ENCODE data around the gene SLC6A4.
"Not testable (repeated sequence)": the region's sequence is repeated elsewhere in the genome, so short reads cannot be mapped to it uniquely, and the experiment has no call there.

The SLC6A4 gene

DNA sequence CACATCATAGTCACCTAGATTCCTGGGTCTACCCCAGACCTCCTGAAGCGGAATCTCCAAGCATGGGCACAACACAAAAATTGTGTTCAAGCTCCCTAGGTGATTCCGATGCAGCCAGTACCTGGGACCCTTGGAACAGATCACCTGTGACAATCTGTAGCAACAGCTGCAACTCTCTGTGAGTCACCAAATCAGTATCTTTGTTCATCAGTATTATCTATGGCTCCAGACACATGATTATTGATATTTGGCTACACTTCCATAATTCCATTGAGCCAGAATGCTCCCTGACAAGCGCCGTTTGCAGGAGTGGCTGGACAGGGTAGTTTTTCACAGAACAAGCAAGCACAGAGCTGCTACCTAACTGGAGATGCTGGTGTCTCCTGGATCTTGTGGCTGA is 16.2 kb downstream of the SLC6A4 start:
- Mint-ChIP-seq H3K27me3 (no peaks in the 10 kb centered on the region), H3K4me3 (no peak overlapping the region), H3K9me3 (no peaks in the 10 kb centered on the region), H3K36me3 (ENCODE audit: low read depth) (no peaks in the 10 kb centered on the region), H3K4me1 (ENCODE audit: low read depth) (no peaks in the 10 kb centered on the region), H3K27ac (no peak overlapping the region)
- no peak for DNase-seq

DNA sequence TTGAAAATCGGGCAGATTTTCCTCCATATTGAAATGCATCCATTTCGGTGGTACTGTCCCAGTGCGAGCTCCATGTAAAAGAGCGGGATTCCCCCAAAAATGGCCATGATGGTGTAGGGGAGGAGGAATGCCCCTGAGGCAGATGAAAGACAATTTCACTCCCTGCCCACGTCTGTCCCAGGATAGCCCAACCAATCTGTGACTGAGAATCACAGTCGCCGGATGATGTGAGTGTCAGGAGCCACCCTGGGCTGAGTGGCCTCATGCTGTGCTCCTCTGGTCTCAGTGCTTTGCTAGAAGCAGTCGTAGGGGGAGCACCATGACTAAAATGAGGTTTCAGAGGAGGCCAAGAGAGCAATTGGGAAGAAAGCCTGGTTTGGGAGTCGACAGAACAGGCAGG is 16.7 kb downstream of the SLC6A4 start:
- Mint-ChIP-seq H3K36me3 (ENCODE audit: low read depth) (no peaks in the 10 kb centered on the region), H3K27ac (no peak overlapping the region), H3K27me3 (no peaks in the 10 kb centered on the region), H3K4me3 (no peak overlapping the region), H3K9me3 (no peaks in the 10 kb centered on the region), H3K4me1 (ENCODE audit: low read depth) (no peaks in the 10 kb centered on the region)
- no peak for DNase-seq

DNA sequence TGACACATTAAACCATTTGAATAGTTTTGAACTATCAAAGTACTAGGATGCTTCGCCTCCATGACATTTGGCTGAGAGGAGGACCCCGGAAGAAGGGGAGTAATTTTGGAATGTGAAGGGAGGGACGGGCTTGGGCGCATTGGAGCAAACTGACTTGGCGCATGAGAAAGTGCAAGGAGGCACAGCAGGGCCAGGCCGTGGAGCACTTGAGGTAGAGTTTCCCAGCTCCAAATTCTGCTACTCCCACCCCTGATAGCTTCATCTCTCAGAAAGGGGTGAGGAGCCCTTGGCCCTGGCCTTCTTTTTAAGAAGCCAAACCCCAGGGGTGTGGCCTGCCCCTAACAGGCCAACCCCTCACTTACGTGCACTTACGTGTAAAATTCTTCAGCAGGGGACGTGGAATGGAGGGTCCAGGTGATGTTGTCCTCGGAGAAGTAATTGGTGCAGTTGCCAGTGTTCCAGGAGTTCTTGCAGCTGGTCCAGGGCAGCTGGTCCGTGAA is 17.7 kb downstream of the SLC6A4 start:
- Mint-ChIP-seq H3K27ac (no peak overlapping the region), H3K9me3 (no peaks in the 10 kb centered on the region), H3K27me3 (no peaks in the 10 kb centered on the region), H3K4me1 (ENCODE audit: low read depth) (no peaks in the 10 kb centered on the region), H3K36me3 (ENCODE audit: low read depth) (no peaks in the 10 kb centered on the region), H3K4me3 (no peak overlapping the region)
- no peak for DNase-seq

GRCh38 chr17:30217054-30217453 is 18.4 kb downstream of the SLC6A4 start:
- no peaks in the 10 kb centered on the region for H3K4me1 Mint-ChIP-seq (ENCODE audit: low read depth)
- no peak for DNase-seq
- H3K27ac Mint-ChIP-seq, result no peak overlapping the region
- no peaks in the 10 kb centered on the region for H3K9me3 Mint-ChIP-seq
- H3K36me3 Mint-ChIP-seq (ENCODE audit: low read depth), result no peaks in the 10 kb centered on the region
- H3K27me3 Mint-ChIP-seq, result no peaks in the 10 kb centered on the region
- no peak overlapping the region for H3K4me3 Mint-ChIP-seq

DNA sequence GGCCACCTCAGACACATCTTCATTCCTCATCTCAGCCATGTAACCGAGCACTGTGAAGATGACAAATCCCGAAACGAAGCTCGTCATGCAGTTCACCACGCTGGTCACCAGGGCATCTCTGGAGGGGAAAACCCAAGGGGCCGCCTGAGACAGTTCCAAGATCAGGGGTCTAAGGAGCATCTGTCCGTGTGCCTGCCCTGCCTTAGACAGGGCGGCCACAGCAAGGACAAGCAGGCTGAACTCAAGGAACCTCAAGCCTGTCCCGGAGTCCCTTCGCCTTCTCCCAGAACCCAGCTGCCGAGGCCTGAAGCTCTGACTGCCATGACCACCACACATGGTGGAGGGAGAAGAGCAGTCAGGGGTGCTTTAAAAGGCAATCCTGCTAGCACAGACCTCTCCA is 22.7 kb downstream of the SLC6A4 start:
- H3K36me3 Mint-ChIP-seq (ENCODE audit: low read depth), result no peaks in the 10 kb centered on the region
- H3K27ac Mint-ChIP-seq, result no peak overlapping the region
- H3K9me3 Mint-ChIP-seq, result no peaks in the 10 kb centered on the region
- H3K27me3 Mint-ChIP-seq, result peaks cover 10% of the 10 kb centered on the region
- H3K4me1 Mint-ChIP-seq (ENCODE audit: low read depth), result peaks cover 3% of the 10 kb centered on the region
- DNase-seq, result no peak
- H3K4me3 Mint-ChIP-seq, result no peak overlapping the region

DNA sequence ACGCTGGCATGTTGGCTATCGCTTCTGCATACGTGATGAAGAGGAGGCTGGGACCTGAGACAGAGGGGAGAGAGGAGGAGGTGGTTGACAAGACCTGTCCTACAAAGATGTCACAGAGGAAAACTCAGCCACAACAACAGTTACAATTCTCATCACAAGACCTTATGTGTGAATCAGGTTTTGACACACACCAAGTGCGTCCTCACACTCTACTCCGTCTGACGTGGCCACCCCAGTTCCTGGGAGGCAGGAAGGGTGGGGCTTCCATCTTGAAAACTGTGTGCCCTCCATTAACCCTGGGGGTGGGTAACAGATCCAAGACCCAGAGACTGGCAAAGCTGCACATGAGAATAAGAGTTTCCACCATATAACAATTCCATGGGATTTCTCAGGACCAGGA is 24.1 kb downstream of the SLC6A4 start:
- Mint-ChIP-seq H3K4me1 (ENCODE audit: low read depth) (peaks cover 3% of the 10 kb centered on the region), H3K27ac (no peak overlapping the region), H3K27me3 (peaks cover 15% of the 10 kb centered on the region), H3K9me3 (no peaks in the 10 kb centered on the region), H3K4me3 (no peak overlapping the region), H3K36me3 (ENCODE audit: low read depth) (no peaks in the 10 kb centered on the region)
- no peak for DNase-seq

DNA sequence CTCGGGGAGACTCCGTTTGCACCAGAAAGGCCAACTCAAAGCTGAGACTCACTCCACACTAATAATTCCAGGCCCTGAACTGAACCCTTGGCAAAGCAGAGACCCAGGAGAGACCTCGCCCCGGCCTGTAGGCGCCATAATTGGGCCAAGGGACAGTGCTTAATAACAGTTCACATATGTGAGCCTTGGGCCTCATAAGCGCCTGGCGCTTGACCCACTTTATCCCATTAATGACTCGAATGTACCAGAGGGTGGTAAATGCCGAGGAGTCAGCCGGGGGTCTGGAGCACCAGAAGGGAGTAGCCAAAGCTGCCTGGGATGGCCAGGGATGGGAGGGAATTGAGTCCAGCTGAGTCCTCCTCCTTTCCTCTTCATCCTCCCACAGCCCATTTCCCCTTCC is 24.6 kb downstream of the SLC6A4 start:
- peaks cover 18% of the 10 kb centered on the region for H3K27me3 Mint-ChIP-seq
- H3K4me1 Mint-ChIP-seq (ENCODE audit: low read depth), result peaks cover 3% of the 10 kb centered on the region
- no peak overlapping the region for H3K4me3 Mint-ChIP-seq
- H3K9me3 Mint-ChIP-seq, result no peaks in the 10 kb centered on the region
- H3K36me3 Mint-ChIP-seq (ENCODE audit: low read depth), result no peaks in the 10 kb centered on the region
- H3K27ac Mint-ChIP-seq, result no peak overlapping the region
- no peak for DNase-seq

- peaks cover 18% of the 10 kb centered on the region for H3K27me3 Mint-ChIP-seq
- peaks cover 3% of the 10 kb centered on the region for H3K4me1 Mint-ChIP-seq (ENCODE audit: low read depth)
- no peaks in the 10 kb centered on the region for H3K9me3 Mint-ChIP-seq
- DNase-seq, result no peak
- no peak overlapping the region for H3K27ac Mint-ChIP-seq
- no peak overlapping the region for H3K4me3 Mint-ChIP-seq
- H3K36me3 Mint-ChIP-seq (ENCODE audit: low read depth), result no peaks in the 10 kb centered on the region
Observed at GRCh38 chr17:30210366-30210765, 25.1 kb downstream of the SLC6A4 start.

GRCh38 chr17:30209930-30210329 is 25.6 kb downstream of the SLC6A4 start:
- no peak overlapping the region for H3K27ac Mint-ChIP-seq
- DNase-seq, result no peak
- H3K9me3 Mint-ChIP-seq, result no peaks in the 10 kb centered on the region
- no peak overlapping the region for H3K4me3 Mint-ChIP-seq
- no peaks in the 10 kb centered on the region for H3K36me3 Mint-ChIP-seq (ENCODE audit: low read depth)
- H3K27me3 Mint-ChIP-seq, result peaks cover 18% of the 10 kb centered on the region
- peaks cover 3% of the 10 kb centered on the region for H3K4me1 Mint-ChIP-seq (ENCODE audit: low read depth)

DNA sequence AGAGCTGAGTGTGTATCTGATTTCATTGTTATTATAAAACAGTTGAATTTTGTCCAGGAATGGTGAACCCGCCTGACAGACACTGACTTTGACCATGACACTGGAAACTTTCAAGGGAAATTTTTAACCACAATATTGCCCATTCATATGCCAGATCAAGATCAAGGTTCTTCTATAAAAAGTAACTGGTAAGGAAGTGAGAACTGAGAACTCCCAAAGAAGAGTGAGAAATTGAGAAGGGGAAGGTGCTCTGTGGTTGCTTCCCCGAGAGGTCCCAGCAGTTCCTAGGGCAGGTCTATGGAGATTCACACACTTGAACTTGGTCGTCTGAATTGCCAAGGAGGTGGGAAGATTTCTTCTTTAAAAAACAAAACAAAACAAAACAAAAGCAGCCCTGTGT is 27.3 kb downstream of the SLC6A4 start:
- peaks cover 31% of the 10 kb centered on the region for H3K27me3 Mint-ChIP-seq
- H3K9me3 Mint-ChIP-seq, result no peaks in the 10 kb centered on the region
- no peak overlapping the region for H3K27ac Mint-ChIP-seq
- H3K4me3 Mint-ChIP-seq, result no peak overlapping the region
- peaks cover 3% of the 10 kb centered on the region for H3K4me1 Mint-ChIP-seq (ENCODE audit: low read depth)
- H3K36me3 Mint-ChIP-seq (ENCODE audit: low read depth), result no peaks in the 10 kb centered on the region
- no peak for DNase-seq

DNA sequence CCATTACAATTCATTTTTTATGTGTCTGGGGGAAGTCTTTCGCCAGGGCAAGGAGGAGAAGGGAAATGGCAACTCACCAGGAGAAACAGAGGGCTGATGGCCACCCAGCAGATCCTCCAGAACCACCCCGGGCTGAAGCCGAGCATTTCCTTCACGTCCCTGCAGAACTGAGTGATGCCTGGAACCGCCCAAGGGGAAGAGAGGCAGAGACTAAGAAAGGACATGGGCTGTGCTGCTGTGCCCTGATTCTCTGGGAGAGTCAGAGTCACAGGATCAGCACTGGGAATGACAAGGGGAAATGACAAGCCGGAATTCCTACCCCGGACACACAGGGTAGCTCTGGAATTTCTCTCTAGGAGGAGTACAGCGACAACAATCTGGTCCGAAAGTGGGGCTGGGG is 27.8 kb downstream of the SLC6A4 start:
- DNase-seq, result no peak
- H3K4me3 Mint-ChIP-seq, result no peak overlapping the region

GRCh38 chr17:30203471-30203981 is 32.0 kb downstream of the SLC6A4 start:
- H3K27me3 Mint-ChIP-seq, result peaks cover 43% of the 10 kb centered on the region
- H3K4me3 Mint-ChIP-seq, result no peak overlapping the region
- H3K36me3 Mint-ChIP-seq (ENCODE audit: low read depth), result no peaks in the 10 kb centered on the region
- no peaks in the 10 kb centered on the region for H3K9me3 Mint-ChIP-seq
- DNase-seq, result no peak
- peaks cover 3% of the 10 kb centered on the region for H3K4me1 Mint-ChIP-seq (ENCODE audit: low read depth)
- H3K27ac Mint-ChIP-seq, result no peak overlapping the region

More for the DNA sequence above, 27.8 kb downstream of the SLC6A4 start:
- H3K27me3 Mint-ChIP-seq, result peaks cover 35% of the 10 kb centered on the region
- no peak overlapping the region for H3K27ac Mint-ChIP-seq
- no peaks in the 10 kb centered on the region for H3K9me3 Mint-ChIP-seq
- no peaks in the 10 kb centered on the region for H3K36me3 Mint-ChIP-seq (ENCODE audit: low read depth)
- peaks cover 3% of the 10 kb centered on the region for H3K4me1 Mint-ChIP-seq (ENCODE audit: low read depth)

DNA sequence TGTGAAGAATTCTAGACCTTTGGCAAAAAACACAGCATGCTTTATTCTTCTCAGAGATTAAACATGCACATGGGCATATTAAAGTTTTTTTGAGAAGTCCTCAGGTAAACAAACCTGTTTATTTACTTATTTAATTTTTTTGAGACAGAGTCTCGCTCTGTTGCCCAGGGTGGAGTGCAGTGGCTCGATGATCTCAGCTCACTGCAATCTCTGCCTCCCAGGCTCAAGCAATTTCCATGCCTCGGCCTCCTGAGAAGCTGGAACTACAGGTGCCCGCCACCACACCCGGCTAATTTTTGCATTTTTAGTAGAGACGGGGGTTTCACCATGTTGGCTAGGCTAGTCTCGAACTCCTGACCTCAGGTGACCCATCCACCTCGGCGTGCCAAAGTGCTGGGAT is 34.8 kb downstream of the SLC6A4 start:
- peaks cover 29% of the 10 kb centered on the region for H3K27me3 Mint-ChIP-seq
- DNase-seq, result not testable (repeated sequence)

DNA sequence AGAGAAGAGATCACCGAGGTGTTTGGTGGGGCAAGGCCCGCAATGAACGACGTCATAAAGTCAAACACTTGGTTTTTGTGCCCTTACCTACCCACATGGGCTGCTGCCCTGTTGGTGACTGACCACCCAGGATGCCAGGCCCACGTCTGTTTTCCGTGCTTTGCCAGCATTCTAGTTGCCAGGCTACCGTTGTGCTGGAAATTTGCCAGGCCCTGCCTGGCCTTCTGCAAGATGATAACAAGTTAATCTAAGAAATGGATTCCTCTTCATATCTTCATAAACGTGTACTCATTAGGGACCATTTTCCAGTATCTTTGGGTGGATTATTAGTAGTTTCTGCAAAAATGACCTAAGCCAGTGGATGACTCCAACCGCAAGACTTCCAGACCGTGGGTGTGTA is 35.4 kb downstream of the SLC6A4 start:
- Mint-ChIP-seq H3K4me1 (ENCODE audit: low read depth) (no peaks in the 10 kb centered on the region), H3K9me3 (no peaks in the 10 kb centered on the region), H3K4me3 (no peak overlapping the region), H3K27ac (no peak overlapping the region), H3K36me3 (ENCODE audit: low read depth) (no peaks in the 10 kb centered on the region), H3K27me3 (peaks cover 29% of the 10 kb centered on the region)
- DNase-seq, result no peak

More for the DNA sequence above, 34.8 kb downstream of the SLC6A4 start:
- H3K9me3 Mint-ChIP-seq; H3K4me3 Mint-ChIP-seq; H3K4me1 Mint-ChIP-seq (ENCODE audit: low read depth); H3K27ac Mint-ChIP-seq; H3K36me3 Mint-ChIP-seq (ENCODE audit: low read depth): not testable (repeated sequence)

- Mint-ChIP-seq H3K27me3 (peaks cover 28% of the 10 kb centered on the region), H3K4me3 (no peak overlapping the region), H3K4me1 (ENCODE audit: low read depth) (no peaks in the 10 kb centered on the region), H3K36me3 (ENCODE audit: low read depth) (no peaks in the 10 kb centered on the region), H3K27ac (no peak overlapping the region), H3K9me3 (no peaks in the 10 kb centered on the region)
- DNase-seq, result no peak
Observed at GRCh38 chr17:30199600-30199999, 35.9 kb downstream of the SLC6A4 start.

DNA sequence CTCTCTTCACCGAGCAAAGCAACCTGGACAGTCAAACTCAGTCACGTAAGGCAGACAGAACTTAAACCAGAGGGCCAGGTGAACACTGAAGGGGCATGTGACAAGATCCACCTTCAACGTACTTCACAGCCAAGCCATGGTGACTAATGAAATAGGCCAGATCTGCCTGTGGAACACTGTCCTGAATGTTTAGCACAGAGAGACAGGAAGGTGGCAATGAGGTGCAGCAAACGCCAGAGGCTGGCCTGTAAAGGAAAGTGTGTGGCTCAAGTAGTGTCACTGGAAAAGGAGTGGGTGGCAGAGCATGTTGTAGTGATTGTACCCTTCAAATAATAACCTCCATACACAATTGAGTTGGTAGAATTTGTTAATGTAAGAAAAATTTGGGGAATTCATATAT is 38.1 kb downstream of the SLC6A4 start:
- peaks cover 13% of the 10 kb centered on the region for H3K27me3 Mint-ChIP-seq
- no peaks in the 10 kb centered on the region for H3K9me3 Mint-ChIP-seq

More for the DNA sequence above, 38.1 kb downstream of the SLC6A4 start:
- DNase-seq, result no peak
- H3K27ac Mint-ChIP-seq, result no peak overlapping the region
- H3K4me3 Mint-ChIP-seq, result no peak overlapping the region
- no peaks in the 10 kb centered on the region for H3K36me3 Mint-ChIP-seq (ENCODE audit: low read depth)
- H3K4me1 Mint-ChIP-seq (ENCODE audit: low read depth), result no peaks in the 10 kb centered on the region
